Liver (tissue), 9 donors: Measurements from ENCODE around the gene EPS8. TPM values are rescaled to one million over a fixed set of nuclear protein-coding genes. Genes with fewer than 3 reads are reported as not detected.
"Not testable (repeated sequence)": the region's sequence is repeated elsewhere in the genome, so short reads cannot be mapped to it uniquely, and the experiment has no call there.

Source experiments
- DNase-seq: peaks from one replicate; pipeline ENCODE4 v3.0.0-alpha.2; 2017; ENCODE audit warnings: low spot score
- H3K27ac ChIP-seq, 2 donors: one replicate each; pipeline ENCODE4 v1.7.0; 2013; ENCODE audit warnings: inconsistent platforms in 2 of 2, low read length in 2 of 2, control low read depth in 1 of 2, low read depth in 1 of 2, mild to moderate bottlenecking in 1 of 2
- H3K27me3 ChIP-seq, 4 donors: one replicate each; pipeline versions ENCODE4 v1.6.1 to v1.7.0; 2013; ENCODE audit warnings: low read length in 3 of 4, inconsistent platforms in 1 of 4, mild to moderate bottlenecking in 1 of 4, moderate library complexity in 1 of 4; ENCODE audit not compliant: control insufficient read depth in 4 of 4, insufficient read depth in 4 of 4
- H3K36me3 ChIP-seq, 4 donors: one replicate each; pipeline versions ENCODE4 v1.6.1 to v1.7.0; 2013; ENCODE audit warnings: low read length in 3 of 4, mild to moderate bottlenecking in 3 of 4, low read depth in 1 of 4, moderate library complexity in 1 of 4; ENCODE audit not compliant: control insufficient read depth in 4 of 4, insufficient read depth in 3 of 4
- H3K4me1 ChIP-seq, 4 donors: one replicate each; pipeline versions ENCODE4 v1.6.1 to v1.7.0; 2013; ENCODE audit warnings: low read length in 3 of 4, mild to moderate bottlenecking in 3 of 4, moderate library complexity in 1 of 4; ENCODE audit not compliant: control insufficient read depth in 4 of 4, insufficient read depth in 4 of 4
- H3K4me3 ChIP-seq, 3 donors: one replicate each; pipeline versions ENCODE4 v1.6.1 to v1.7.0; 2013; ENCODE audit warnings: low read length in 3 of 3, control low read depth in 1 of 3, low read depth in 1 of 3, mild to moderate bottlenecking in 1 of 3
- H3K9ac ChIP-seq, 2 donors: one replicate each; pipeline ENCODE4 v1.7.0; 2013; ENCODE audit warnings: low read length in 2 of 2, mild to moderate bottlenecking in 2 of 2, moderate library complexity in 2 of 2, control low read depth in 1 of 2, low read depth in 1 of 2
- H3K9me3 ChIP-seq, 4 donors: one replicate each; pipeline versions ENCODE4 v1.6.1 to v1.7.0; 2013; ENCODE audit warnings: low read length in 3 of 4; ENCODE audit not compliant: control insufficient read depth in 4 of 4
- FOXA1 ChIP-seq: IDR thresholded peaks from 2 replicates; pipeline ENCODE4 v1.6.1; 2016; ENCODE audit warnings: antibody characterized with exemption
- FOXA2 ChIP-seq: IDR thresholded peaks from 2 replicates; pipeline ENCODE4 v1.6.1; 2016; ENCODE audit warnings: antibody characterized with exemption
- GABPA ChIP-seq, 2 donors: IDR thresholded peaks in 1 of 2; conservative IDR thresholded peaks in 1 of 2; 2 replicates each; pipeline ENCODE4 v1.6.1; 2016; ENCODE audit warnings: antibody characterized with exemption in 2 of 2, mild to moderate bottlenecking in 1 of 2, moderate library complexity in 1 of 2
- HNF4A ChIP-seq, 2 donors: conservative IDR thresholded peaks; 2 replicates each; pipeline ENCODE4 v1.6.1; 2016; ENCODE audit warnings: antibody characterized with exemption in 2 of 2, mild to moderate bottlenecking in 2 of 2
- HNF4G ChIP-seq: IDR thresholded peaks from 2 replicates; pipeline ENCODE4 v1.6.1; 2016; ENCODE audit warnings: antibody characterized with exemption
- JUND ChIP-seq, 2 donors: IDR thresholded peaks; 2 replicates each; pipeline ENCODE4 v1.6.1; 2016; ENCODE audit warnings: antibody characterized with exemption in 2 of 2
- MAX ChIP-seq: IDR thresholded peaks from 2 replicates; pipeline ENCODE4 v1.6.1; 2016; ENCODE audit warnings: antibody characterized with exemption
- RAD21 ChIP-seq, 2 donors: IDR thresholded peaks; 2 replicates each; pipeline ENCODE4 v1.6.1; 2016; ENCODE audit warnings: antibody characterized with exemption in 2 of 2, mild to moderate bottlenecking in 2 of 2
- TAF1 ChIP-seq: conservative IDR thresholded peaks from 2 replicates; pipeline ENCODE4 v1.6.1; 2016; ENCODE audit warnings: antibody characterized with exemption, mild to moderate bottlenecking
- YY1 ChIP-seq: IDR thresholded peaks from 2 replicates; pipeline ENCODE4 v1.6.1; 2016; ENCODE audit warnings: antibody characterized with exemption, mild to moderate bottlenecking
- ZBTB33 ChIP-seq: IDR thresholded peaks from 2 replicates; pipeline ENCODE4 v1.6.1; 2016; ENCODE audit warnings: antibody characterized with exemption
- WGBS: extraction: QIAGEN DNeasy Blood & Tissue Kit; methylation state at CpG from one replicate; pipeline ENCODE4 v1.1.7; 2013; 5-methylcytosine and 5-hydroxymethylcytosine counted together
- polyA plus RNA-seq, 2 donors: library from polyadenylated mRNA; stranded (reverse) in 1 of 2; unstranded in 1 of 2; fragments of 200-250 nt in 1 of 2; fragments of >200 nt in 1 of 2; fragmentation: Nextera tagmentation in 1 of 2; extraction: Ambion mirVana in 1 of 2; gene quantifications; one replicate each; pipeline versions ENCODE4 v1.2.1 to v1.2.3, GENCODE V29; 2013 to 2015
- total RNA-seq, 2 donors: library from RNA; depleted of rRNA; stranded (reverse); fragments of >200 nt; gene quantifications; one replicate each; pipeline ENCODE4 v1.2.3, GENCODE V29; 2014
- donor health status: healthy.
- donor health status: healthy.
- donor health status: healthy.
- donor health status: healthy.
- donor health status: healthy.

Gene EPS8
- total and polyA plus RNA-seq, 4 donors, result 13.7 to 40.2 (median 15.0) TPM

GRCh38 chr12:15763328-15763727 is 25.9 kb downstream of the EPS8 start (continued):
- TF ChIP-seq RAD21 (IDR thresholded peaks at IDR 0.05) (no peak), ZBTB33 (no peak)

GRCh38 chr12:15762162-15762561 is 27.0 kb downstream of the EPS8 start:
- WGBS, result 97% methylated on average over 7 of the region's 7 CpGs
- not testable (repeated sequence) for H3K36me3 ChIP-seq, H3K9ac ChIP-seq, H3K4me1 ChIP-seq, H3K27me3 ChIP-seq, H3K4me3 ChIP-seq, DNase-seq, H3K9me3 ChIP-seq, H3K27ac ChIP-seq

- Histone ChIP-seq H3K9ac (no peak overlapping the region), H3K27ac (no peak overlapping the region), H3K4me3 (no peak overlapping the region), H3K36me3 (no peaks in the 10 kb centered on the region), H3K9me3 (no peaks in the 10 kb centered on the region), H3K4me1 (peaks cover 0 to 2% (median 0%) of the 10 kb centered on the region in 4 donors), H3K27me3 (no peaks in the 10 kb centered on the region)
- DNase-seq, result no peak
- 95% methylated on average over 7 of the region's 7 CpGs for WGBS
- TF ChIP-seq HNF4A (conservative IDR thresholded peaks at IDR 0.05) (no peak), YY1 (no peak)
These were observed 31.5 kb downstream of the EPS8 start for GRCh38 chr12:15757553-15758255.

GRCh38 chr12:15756822-15757221 is 32.4 kb downstream of the EPS8 start:
- H3K36me3 ChIP-seq, result no peaks in the 10 kb centered on the region
- H3K9me3 ChIP-seq, result no peaks in the 10 kb centered on the region
- no peaks in the 10 kb centered on the region for H3K27me3 ChIP-seq
- WGBS, result 85% methylated on average over 1 of the region's 1 CpG
- peaks cover 0 to 4% (median 0%) of the 10 kb centered on the region in 4 donors for H3K4me1 ChIP-seq
- no peak for DNase-seq
- no peak overlapping the region for H3K27ac ChIP-seq
- H3K9ac ChIP-seq, result no peak overlapping the region
- no peak overlapping the region for H3K4me3 ChIP-seq
- TF ChIP-seq HNF4A (conservative IDR thresholded peaks at IDR 0.05) (no peak), JUND (IDR thresholded peaks at IDR 0.05) (no peak), MAX (no peak), YY1 (no peak), TAF1 (no peak), FOXA2 (no peak), FOXA1 (no peak), HNF4G (no peak), GABPA (IDR thresholded peaks at IDR 0.05 in 1 of 2, conservative IDR thresholded peaks at IDR 0.05 in 1 of 2) (no peak)
